ENCODE results near the gene LRCH1.

LRCH1 gene

DNA sequence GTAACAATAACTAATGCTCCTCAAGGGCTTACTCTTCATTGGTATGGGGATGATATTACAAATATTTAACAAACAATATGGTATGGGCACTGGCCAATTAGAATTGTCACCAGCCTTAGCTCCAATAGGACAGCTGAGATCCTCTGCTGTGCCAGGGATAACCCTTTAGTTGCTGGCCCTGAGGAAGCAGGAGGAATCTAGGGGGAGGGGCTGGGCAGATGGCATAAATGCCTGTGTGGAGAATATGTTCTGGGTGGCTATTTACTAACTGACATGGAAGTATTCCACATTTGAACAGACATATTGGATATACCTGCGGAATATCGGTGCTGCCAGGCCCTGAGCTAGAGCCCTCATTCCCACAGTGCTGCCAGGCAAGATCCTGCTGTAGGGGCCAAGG, 16.6 kb upstream of the LRCH1 start:
- DNase-seq, result no peak

DNA sequence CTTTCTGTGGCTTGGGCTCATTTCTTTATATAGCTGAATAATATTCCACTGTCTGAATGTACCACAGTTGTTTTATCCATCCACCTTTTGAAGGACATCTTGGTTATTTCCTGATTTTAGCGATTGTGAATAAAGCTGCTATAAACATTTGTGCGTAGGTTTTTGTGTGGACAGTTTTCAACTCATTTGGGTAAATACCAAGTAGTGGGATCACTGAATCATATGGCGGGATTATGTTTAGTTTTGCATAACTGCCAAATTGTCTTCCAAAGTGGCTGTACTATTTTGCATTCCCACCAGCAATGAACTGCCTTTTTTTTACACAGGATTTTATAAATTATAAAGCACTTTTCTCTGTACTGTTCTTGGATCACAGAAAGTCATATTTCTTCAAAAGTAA, 13.7 kb upstream of the LRCH1 start:
- no peak for DNase-seq

DNA sequence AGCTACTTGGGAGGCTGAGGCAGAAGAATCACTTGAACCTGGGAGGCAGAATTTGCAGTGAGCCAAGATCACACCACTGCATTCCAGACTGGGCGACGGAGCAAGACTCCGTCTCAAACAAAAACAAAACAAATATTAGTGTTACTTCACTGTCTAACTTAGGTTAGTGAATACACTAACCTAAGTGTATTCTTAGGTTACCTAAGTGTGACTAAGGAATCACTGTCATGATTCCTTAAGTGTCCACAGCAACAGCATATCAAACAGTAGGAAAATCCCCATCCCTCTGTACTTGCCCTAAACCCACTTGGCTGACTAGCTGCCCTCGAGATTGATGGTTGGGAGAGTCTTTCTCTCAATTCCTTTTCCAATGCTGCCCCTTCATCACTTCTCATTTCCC, 11.8 kb upstream of the LRCH1 start:
- DNase-seq, result no peak

DNA sequence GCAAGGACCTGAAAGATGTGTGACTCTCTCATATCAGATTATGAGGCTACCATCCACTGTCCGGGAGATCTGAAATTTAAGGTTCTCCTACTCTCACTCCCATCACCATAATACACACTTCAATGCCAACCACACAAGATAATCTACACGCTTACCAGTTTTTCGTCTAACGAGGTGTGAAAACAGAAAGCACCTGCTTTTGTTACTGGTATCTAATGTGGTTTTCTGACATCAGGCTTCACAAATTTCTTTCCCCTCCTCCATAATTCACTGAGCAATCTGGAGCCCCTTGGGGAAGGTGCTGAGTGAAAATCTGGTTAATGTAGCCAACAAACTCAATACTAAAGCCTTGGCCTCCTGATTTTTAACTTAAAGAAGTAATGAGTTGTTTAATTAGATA, 10.1 kb upstream of the LRCH1 start:
- peak; percentile 16 for DNase-seq

DNA sequence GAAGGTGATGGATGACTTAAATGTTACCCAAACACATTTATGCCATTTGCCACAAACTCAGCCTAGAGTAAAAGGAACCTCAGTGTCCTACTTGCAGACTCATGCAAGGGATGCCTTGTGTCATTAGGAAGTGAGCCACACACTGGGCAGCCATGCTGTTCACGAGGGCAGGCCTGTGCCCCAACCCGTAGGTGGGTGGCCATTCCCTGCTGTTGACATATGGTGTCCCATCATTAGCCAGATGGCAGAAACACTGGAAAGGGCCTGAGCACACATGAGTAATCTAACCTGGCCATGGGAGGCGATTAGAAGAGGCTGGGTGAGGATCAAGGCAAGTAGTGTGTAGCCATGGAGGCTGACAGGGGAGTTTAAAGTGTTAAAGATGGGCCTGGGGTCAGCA, 9.7 kb upstream of the LRCH1 start:
- no peak for DNase-seq

DNA sequence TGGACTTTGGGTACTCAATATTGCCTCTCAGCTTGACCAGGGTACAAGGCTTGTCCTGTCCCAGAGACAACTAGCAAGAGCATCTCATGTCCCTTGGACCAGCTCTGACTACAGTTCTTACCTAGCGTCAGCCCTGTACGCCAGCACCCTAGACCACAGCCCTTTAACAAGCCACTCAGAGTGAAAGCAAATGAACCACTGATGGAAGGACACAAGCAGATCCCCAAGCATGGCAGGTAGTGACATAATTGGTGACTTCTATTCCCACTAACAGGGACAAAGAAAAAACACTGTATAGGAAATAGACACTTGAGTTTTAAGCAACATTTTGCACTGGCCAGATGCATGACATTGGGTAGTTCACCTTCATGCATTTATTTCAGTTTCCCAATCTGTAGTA, 8.8 kb upstream of the LRCH1 start:
- DNase-seq, result peak; percentile 55

DNA sequence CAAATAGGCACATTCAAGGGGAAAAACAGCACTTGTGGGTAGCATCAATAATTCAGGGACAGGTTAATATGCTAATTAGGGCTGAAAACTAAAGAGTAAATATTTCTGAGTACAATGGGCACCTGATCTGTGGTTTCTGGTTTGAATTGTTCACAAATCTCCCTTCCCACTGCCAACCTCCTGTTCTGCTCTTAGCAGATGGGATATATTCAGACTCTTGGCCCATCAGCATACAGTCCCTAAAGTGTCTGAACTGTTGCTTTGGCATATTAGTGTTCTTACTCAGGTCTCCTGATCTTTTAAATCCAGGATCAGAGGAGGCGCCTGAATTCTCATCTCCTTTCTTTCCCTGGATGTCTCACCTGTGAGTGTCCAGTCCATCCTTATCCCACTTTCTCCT, 8.2 kb upstream of the LRCH1 start:
- DNase-seq, result no peak

DNA sequence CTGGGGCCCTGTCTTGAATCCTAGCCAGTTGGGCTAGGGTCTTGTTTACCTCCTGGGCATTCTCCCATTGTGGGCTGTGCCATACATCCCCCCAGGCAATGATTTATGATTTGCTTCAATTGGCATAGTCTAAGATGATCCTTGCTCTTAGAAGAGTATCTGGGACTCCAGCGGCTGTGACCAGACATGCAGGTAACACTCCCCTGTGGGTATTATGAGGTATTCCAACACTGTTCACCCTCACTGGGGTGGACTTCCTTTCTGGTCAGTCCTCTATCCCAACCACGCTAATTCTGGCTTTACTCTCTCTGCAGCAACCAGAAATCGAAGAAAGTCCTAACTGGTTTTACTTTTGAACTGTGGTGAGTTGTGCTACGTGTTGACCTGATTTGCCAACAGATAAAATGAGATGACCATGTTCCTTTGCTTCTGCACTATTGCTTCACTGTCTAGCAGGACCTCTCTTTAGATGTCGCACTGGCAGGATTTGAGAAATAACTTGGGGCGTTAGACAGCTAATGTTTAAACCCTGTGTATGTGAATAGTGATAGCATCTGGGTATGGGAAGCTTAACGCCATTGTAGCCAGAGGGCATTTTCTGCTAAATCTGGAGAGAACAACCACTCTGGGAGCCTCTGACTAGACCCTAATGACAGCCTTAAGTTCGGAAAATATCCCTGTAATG, 6.7 kb upstream of the LRCH1 start:
- no peak for DNase-seq

DNA sequence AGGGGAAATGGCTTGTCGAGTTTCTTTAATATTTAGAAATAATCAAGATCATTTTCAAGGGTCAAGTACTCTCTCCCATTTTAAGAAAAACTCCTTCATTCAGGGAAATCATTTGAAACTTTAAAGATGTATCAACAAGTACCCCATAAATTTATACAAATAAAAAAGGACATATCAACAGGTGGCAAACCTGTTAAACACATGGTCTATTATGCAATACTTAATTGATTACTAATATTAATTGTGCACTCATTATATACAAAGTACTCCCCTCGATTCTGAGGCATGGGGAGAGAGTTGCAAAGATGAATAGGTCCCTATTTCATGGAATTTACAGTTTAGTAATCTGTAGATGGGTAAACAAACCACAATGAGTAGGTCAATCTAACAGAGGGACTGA, 2.1 kb upstream of the LRCH1 start:
- DNase-seq, result no peak

DNA sequence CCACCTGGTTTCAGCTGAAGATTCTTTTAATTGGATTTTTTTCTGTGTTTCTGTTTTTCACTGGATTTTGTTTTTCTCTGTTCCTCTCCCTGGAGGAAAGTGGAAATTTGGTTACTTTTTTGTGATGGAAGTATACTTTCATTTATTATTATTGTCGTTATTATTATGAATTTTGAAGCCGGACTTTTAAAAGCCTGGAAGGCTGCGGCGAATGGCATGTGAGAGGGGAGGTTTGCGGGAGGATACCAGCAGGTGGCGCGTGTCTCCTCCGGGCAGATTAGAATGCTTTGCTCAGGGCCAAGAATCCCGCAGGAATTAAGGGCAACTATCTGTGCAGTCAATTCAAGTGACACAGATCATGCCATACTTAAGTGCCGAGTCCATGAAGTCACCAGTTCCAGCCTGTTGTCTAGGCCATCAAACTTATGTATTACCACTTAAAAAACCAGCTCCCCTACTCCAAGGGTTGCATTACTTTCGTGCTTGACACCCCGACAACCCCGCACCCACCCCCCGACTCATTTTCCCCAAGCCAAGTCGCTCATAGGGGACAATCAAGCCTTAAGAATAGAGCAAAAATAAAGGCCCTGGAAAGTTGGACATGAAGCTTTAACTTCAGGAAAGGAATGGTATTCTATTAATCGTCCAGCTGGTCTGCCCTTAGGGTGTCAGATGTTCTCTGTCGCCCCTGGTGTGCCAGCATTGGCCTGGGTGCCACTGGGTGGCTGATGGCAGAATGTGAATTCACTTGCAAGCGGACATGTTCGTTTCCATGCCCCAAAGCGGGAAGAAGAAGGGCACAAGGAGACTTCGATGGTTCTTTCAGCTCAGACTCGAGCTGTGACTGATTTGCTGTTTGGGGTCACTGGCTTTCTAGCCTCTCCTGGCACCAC, 1.3 kb upstream of the LRCH1 start:
- DNase-seq, result peak; percentile 67

DNA sequence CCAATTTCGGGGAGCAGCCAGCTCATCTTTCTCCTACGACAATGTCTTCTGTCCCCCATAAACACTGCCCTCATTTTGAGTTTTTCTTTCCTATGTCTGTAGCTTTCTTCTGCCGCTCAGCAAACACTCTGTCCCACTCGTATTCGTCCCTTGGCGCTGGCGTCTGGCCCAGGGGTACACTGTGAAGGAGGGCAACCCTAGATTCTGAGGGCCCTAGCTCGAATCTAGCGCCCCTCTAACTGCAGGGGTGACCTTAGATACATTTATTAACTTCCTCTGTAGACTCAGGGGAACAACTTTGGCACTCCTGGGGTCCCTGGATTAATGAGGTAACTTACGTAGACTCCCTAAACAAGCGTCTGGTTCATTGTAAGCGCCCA, 677 bp upstream of the LRCH1 start:
- DNase-seq, result no peak

DNA sequence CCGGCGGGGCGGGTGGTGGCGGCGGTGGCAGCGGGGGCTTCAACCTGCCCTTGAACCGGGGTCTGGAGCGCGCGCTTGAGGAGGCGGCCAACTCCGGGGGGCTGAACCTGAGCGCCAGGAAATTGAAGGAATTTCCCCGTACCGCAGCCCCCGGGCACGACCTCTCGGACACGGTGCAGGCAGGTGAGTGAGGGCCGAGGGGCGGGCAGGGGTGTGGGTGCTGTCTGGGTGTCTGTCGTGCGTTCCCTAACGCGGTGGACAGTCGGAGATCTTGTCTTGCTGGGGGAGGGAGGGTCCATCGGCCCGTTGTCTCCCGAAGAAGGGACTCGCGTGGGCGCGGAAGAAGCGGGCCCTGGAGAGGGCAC, 533 bp downstream of the LRCH1 start:
- DNase-seq, result no peak

DNA sequence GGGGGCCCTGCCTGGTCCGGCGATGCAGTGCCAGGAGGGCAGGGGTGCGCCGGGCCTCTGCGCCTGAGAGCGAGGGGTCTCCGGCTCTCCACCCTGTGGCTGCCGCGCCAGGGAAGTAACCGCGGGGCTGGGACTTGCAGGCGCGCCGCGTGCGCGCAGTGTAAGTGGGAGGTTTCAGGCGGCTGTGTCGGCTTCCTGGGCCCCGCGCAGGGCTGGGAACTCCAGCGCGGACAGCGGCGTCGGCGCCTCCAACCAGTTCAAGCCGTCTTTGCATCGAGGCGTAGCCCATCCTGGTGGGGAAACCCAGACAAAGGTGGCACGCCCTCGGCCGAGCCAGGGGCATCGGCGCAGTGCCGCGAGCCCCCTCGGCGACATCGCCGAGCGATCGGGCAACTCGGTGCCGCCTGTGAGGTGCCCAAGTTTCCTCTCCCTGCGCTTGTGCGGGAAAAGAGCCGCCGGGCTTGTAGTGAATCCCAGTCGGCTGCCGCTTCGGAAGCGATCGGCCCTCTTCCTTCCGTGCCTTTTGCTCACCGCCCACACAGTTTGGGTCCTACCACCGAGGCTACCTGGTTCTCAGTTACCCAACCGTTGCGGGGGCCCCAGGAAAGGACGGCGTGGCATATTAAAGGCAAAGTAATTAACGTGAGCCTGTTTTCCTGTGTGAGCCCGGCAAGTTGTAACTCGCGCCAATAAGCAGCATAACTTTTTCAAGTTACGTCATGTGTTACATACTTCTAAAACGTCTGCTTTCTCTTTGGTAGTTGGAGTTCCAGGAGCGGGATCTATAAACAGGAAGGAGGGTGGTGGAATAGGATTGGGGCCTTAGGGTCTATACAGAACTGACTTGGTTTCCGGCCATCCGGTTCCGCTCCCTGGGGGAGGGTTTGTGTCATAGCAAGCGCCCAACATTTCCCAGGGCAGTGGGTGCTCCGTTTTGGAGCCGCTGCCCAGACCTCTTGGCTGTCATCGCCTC, 1.2 kb downstream of the LRCH1 start:
- peak; percentile 81 for DNase-seq

DNA sequence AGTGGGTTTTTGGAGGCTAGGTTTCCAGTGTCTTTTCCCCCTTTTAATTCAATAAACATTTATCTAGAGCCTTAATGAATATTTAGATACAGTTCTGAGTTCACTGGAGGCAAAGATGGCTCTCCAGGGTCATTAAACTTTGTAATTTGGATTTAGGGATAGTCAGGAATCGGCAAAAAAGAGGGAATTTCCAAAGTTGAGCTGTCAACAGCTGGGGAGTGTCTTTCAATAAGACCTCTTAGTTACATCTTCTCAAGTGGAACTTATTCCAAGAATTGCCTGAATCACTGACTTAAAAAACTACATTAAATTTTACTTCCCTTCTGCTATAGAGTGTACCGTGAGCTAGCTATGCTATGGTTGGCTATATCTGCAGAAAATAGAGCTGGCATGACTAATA, 2.0 kb downstream of the LRCH1 start:
- no peak for DNase-seq

DNA sequence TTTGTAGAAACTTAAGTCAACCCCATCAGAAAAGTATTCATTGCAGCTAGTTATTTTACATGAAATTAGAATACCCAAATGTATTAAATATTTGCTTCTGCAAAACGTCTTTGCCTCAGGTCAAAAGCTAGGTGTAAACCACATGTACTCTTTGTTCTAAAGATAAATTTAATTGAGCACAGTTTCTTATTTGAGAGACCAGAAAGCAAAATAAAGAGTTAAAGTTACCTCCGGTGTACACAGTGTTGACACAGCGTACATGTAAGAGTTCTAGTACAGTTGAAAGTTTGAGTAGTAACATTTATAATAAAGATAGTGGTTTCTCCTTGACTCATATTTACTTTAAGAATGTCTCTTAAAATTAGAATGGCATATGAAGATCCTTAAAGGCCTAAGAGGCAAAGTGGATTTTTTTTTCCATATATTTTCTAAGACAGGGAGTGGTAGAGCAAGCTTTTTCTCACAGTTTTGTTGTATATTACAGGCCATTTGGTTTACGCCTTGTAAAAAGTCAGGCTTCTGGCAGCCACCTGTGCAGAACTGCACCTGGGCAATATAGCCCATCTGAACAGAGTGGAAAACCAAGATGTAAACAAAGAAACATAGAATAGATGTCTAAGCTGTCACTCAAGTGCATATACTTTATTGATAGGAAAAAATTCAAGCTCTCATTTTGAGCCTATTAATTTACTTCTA, 2.9 kb downstream of the LRCH1 start:
- DNase-seq, result no peak

DNA sequence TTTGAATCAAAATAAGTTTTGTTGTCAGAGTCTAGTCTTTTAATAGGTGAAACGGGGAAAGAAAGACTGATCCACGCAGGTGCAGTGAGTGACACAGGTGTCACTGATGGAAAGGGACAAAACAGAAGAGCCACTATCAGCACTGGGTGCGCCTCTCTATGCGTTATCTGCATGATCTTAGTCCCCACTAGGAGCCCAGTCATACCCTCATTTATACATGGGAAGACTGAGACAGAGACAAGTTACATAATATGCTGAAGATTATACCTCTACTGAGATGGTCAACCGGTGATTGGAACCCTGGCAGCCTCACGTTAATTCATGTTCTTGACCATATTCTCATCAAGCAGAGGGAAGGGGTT, 3.4 kb downstream of the LRCH1 start:
- no peak for DNase-seq

DNA sequence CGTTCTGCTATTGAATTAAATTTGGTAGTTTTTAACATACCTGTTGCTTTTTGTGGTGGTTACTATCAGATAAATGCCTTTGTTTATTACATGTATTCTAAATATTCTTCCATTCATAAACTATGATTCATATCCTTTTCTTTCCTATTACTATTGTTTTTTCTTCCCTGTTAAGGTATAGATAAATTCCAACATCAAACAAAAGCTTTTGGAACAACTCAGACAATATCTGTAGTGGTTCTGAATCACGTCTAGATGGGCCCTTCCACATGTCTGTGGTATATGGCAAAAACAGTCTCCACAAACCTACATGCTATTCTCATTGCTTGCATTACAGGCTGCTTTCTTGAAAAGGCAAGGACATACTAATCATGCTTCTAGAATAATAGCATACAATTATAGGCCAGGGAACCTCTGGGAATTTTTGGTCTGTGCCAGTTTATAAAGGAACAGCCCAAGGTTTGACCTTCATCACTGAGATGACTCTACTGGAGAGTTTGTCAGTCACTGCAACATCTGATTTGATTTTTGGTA, 6.4 kb downstream of the LRCH1 start:
- DNase-seq, result no peak

DNA sequence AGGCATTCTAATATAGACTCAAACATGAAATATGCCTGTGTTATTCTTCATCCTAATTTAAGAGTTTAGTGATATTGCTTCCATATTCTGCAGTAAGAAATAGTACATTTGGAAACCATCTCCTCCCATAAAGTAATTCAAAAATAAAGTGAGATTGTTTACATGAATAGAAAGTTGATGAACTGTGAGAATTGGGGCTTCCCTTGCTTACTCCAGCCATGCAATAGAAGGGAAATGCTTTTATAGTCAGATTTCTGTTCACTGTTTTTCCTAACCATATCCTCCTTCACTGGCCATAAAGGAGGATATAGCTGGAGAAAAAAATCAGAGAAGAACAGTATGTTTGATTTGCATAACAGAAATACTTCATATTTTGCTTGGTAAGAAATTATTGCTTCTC, 7.8 kb downstream of the LRCH1 start:
- DNase-seq, result no peak

DNA sequence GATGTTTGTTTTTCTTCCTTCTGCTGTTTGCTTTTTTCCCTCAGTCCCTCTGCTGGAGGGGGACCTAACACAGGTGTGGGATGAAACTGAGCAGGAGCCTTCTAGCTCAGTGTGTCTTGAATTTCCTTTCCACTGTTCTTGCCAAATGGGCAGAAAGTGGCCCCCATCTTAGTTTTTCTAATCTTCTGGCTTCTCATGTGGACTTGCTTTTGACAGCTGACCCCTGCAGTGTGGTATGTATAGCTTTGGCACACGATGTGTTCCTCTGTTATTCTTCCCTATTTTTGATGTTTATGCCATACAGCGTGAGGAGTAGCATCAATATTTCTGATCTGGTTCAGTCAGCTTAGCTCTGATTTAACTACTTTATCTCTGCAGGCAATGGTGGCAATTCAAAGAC, 8.3 kb downstream of the LRCH1 start:
- DNase-seq, result no peak

DNA sequence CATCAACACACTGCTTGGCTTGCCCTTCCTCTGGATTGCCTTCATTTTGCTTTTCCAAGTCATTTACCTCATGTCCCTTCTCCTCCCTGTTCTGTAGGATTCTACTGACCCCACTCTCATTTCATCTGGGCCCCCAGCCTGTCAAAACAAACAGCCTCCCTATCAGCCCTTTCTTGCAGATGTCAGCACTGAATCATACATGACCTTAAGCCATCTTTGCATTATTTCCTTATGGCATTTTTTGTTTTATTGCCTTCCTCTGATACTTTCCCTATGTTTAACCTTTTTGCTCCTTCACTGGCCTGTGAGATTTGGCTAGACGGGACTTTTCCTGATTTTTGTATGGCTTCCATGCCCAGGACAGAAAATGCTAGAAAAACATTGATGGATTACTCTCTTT, 8.7 kb downstream of the LRCH1 start:
- DNase-seq, result no peak

DNA sequence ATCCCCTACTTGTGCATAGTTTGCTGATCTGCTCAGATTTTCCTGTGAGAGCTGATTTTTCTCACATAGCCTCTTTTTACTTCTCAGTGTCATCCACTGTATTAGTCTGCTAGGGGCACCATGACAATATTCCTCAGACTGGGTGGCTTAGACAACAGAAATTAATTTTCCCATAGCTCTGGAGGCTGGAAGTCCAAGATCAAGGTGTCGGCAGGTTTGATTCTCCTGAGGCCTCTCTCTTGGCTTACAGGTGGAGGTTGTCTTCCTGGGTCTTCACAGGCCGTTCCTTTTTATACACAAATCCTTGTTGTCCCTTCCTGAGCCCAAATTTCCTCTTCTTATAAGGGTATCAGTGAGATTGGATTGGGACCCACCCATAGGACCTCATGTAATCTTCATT, 9.2 kb downstream of the LRCH1 start:
- DNase-seq, result no peak

DNA sequence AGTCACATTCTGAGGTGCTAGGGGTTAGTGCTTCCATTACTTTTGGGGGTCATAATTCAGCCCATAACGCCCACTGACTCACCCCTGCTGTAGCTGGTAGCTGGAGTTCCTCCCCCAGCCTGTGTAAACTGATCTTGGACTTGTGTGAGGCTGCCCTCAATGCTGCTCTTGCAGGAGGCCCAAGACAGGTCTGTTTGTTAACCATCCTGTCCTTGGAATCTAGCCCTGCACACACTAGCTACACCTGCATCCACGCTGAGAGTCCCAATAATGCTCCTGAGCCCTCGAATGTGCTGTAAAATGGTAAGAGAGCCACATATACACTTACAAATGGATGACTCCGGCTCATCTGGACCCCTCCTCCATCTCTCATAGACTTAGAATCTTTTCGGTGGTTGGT, 9.6 kb downstream of the LRCH1 start:
- no peak for DNase-seq
